H1 (cell line): Measurements from ENCODE around the gene CES3. TPM values are rescaled to one million over a fixed set of nuclear protein-coding genes. Genes with fewer than 3 reads are reported as not detected.

Source experiments
- GTF2F1 ChIP-seq: IDR thresholded peaks from 2 replicates; pipeline ENCODE4 v1.6.1; 2012; ENCODE audit warnings: low read depth, low read length, improper control_type of control experiment, borderline replicate concordance
- polyA plus RNA-seq, 7 experiments: library from polyadenylated mRNA; depleted of rRNA in 3 of 7; stranded (reverse) in 5 of 7; unstranded in 2 of 7; fragments of >200 nt in 5 of 7; fragments of 200-250 nt in 2 of 7; gene quantifications; 1 replicate in 5 of 7; 2 replicates in 1 of 7; 4 replicates in 1 of 7; pipeline versions ENCODE4 v1.2.1 to v1.2.3, GENCODE V29; 2011 to 2013; ENCODE audit warnings: missing spikeins in 2 of 7, mixed read lengths in 2 of 7
- total RNA-seq: library from RNA; stranded (reverse); fragmentation: NEBNext Ultra II Directional; extraction: Animal tissue kit (Norgen Biotek cat#: 25700); gene quantifications from 2 replicates; pipeline ENCODE4 v1.2.1, GENCODE V29; 2021

The CES3 gene
- total and polyA plus RNA-seq, 2 of the 8 experiments (the other 6 are each of a cell fraction or from before 2014, with no cell fraction given): 1.6 to 2.2 TPM

- no peak for TF ChIP-seq GTF2F1
Observed at GRCh38 chr16:66919569-66920298, 41.3 kb upstream of the CES3 start (continued).
